ENCODE measurements around the gene SPAG6. TPM values are rescaled to one million over a fixed set of nuclear protein-coding genes. Genes with fewer than 3 reads are reported as not detected.

The SPAG6 gene
- total and polyA plus RNA-seq, 9 of the 15 experiments (the other 6 are each of a cell fraction or from before 2014, with no cell fraction given): 3.5 to 23.1 (median 11.8) TPM

DNA sequence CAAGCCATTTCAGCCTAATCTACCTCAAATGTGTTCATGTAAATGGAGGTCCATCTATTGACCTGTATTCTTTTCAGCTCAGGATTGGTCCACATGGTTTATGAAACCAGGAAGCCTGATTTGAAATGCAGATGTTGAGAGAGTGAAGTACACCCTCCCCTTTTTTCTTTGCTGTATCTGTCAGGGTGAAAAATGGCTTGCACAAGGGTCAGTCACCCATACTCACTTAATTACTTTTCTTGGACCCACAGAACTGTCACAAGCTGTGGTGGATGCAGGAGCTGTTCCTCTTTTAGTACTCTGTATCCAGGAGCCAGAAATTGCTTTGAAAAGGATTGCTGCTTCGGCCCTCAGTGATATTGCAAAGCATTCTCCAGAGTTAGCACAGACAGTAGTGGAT is 41.2 kb downstream of the SPAG6 start:
- peak; percentile 42 for ATAC-seq
- peaks cover 0 to 25% of the 10 kb centered on the region in 2 experiments; a peak in 2 of 5 replicates for H3K4me1 ChIP-seq (replicated peaks in 1 of 2; ENCODE audit: control insufficient read depth in 2 of 2, insufficient read depth in 2 of 2, low read length in 2 of 2)
- ChIA-PET CTCF (ENCODE audit: low intra/inter-chr PET ratio) (no interaction called here), POLR2A (interaction anchor here (1.2 kb wide), 1 partner anchor 30 kb away, joined by 3 read pairs; no protein-coding TSS in a partner anchor)
- in situ Hi-C loops (cut with MboI): no loop called here
- 33% methylated on average over 1 of the region's 1 CpG for WGBS (ENCODE audit: insufficient coverage, low coverage, missing lambda C conversion rate)
- no peaks in the 10 kb centered on the region for H3K27me3 ChIP-seq (ENCODE audit: control insufficient read depth in 2 of 2, insufficient read depth in 2 of 2, low read length in 2 of 2)
- no peak overlapping the region for H3K9ac ChIP-seq (ENCODE audit: insufficient read depth in 1 of 2, low read depth in 2 of 2, low read length in 2 of 2)
- peak overlapping the region; percentile 70 for H2AFZ ChIP-seq (ENCODE audit: low read depth, low read length)
- no peaks in the 10 kb centered on the region for H3K79me2 ChIP-seq (ENCODE audit: control insufficient read depth, insufficient read depth, low read length)
- H3K27ac ChIP-seq (ENCODE audit: extremely low read depth, low read depth, low read length): no peak overlapping the region
- BruUV-seq (replicated peaks): no TSS peak
- H3K4me3 ChIP-seq: no peak overlapping the region
- intact Hi-C loops (cut with micrococcal nuclease): no loop called here
- H3K36me3 ChIP-seq (ENCODE audit: control insufficient read depth, insufficient read depth, low read length): no peaks in the 10 kb centered on the region
- DNase-seq (ENCODE audit: extremely low read depth in 1 of 4, low spot score in 3 of 4): peak in 2 of 4 experiments; percentile 27 to 54
- peak; percentile 56 for FAIRE-seq
- no peaks in the 10 kb centered on the region for H3K9me1 ChIP-seq (ENCODE audit: control insufficient read depth, insufficient read depth, low read length)
- H3K9me3 ChIP-seq (replicated peaks; ENCODE audit: control insufficient read depth, insufficient read depth, low read depth, low read length): no peaks in the 10 kb centered on the region
- no peaks in the 10 kb centered on the region for H4K20me1 ChIP-seq (replicated peaks; ENCODE audit: control insufficient read depth, insufficient read depth, low read length)
- H3K4me2 ChIP-seq (ENCODE audit: insufficient read depth, low read length): no peak overlapping the region
- TF ChIP-seq MEIS2 (IDR thresholded peaks at IDR 0.05; ENCODE audit: partially characterized antibody) (peak; percentile 99), CEBPB (tag; IDR thresholded peaks at IDR 0.05) (peak; percentile 44; the same call in 1 of the 2 replicates), SOX6 (IDR thresholded peaks at IDR 0.05) (peak; percentile 45; the same call in 1 of the 2 replicates), MAZ (CRISPR knock-in tag; conservative IDR thresholded peaks at IDR 0.05 in 1 of 2, IDR thresholded peaks at IDR 0.05 in 1 of 2) (peak in 1 of 2 experiments; percentile 53; a peak in 2 of 4 replicates), ATF7 (IDR thresholded peaks at IDR 0.05) (0 out of 2 replicates have a peak, but pooled peaks have one; percentile 13), TEAD4 (IDR thresholded peaks at IDR 0.05; ENCODE audit: low read length) (peak; percentile 36; the same call in 1 of the 2 replicates), TEAD4 (CRISPR knock-in tag; IDR thresholded peaks at IDR 0.05; ENCODE audit: borderline replicate concordance) (no peak), MTA3 (IDR thresholded peaks at IDR 0.05; ENCODE audit: borderline replicate concordance) (no peak), ZNF644 (tag; IDR thresholded peaks at IDR 0.05; ENCODE audit: low read depth) (no peak), ZNF583 (CRISPR knock-in tag; IDR thresholded peaks at IDR 0.05) (no peak), NBN (IDR thresholded peaks at IDR 0.05; ENCODE audit: low read depth) (no peak)
- TF ChIP-seq, protein P1, sequence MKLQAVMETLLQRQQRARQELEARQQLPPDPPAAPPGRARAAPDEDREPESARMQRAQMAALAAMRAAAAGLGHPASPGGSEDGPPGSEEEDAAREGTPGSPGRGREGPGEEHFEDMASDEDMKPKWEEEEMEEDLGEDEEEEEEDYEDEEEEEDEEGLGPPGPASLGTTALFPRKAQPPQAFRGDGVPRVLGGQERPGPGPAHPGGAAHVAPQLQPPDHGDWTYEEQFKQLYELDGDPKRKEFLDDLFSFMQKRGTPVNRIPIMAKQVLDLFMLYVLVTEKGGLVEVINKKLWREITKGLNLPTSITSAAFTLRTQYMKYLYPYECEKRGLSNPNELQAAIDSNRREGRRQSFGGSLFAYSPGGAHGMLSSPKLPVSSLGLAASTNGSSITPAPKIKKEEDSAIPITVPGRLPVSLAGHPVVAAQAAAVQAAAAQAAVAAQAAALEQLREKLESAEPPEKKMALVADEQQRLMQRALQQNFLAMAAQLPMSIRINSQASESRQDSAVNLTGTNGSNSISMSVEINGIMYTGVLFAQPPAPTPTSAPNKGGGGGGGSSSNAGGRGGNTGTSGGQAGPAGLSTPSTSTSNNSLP (IDR thresholded peaks at IDR 0.05; ENCODE audit: borderline replicate concordance, low read depth, low read length): 0 out of 2 replicates have a peak, but pooled peaks have one; percentile 6
- TF ChIP-seq, protein P2, sequence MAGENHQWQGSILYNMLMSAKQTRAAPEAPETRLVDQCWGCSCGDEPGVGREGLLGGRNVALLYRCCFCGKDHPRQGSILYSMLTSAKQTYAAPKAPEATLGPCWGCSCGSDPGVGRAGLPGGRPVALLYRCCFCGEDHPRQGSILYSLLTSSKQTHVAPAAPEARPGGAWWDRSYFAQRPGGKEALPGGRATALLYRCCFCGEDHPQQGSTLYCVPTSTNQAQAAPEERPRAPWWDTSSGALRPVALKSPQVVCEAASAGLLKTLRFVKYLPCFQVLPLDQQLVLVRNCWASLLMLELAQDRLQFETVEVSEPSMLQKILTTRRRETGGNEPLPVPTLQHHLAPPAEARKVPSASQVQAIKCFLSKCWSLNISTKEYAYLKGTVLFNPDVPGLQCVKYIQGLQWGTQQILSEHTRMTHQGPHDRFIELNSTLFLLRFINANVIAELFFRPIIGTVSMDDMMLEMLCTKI (IDR thresholded peaks at IDR 0.05; ENCODE audit: partially characterized antibody): no peak
- TF ChIP-seq, protein P3, sequence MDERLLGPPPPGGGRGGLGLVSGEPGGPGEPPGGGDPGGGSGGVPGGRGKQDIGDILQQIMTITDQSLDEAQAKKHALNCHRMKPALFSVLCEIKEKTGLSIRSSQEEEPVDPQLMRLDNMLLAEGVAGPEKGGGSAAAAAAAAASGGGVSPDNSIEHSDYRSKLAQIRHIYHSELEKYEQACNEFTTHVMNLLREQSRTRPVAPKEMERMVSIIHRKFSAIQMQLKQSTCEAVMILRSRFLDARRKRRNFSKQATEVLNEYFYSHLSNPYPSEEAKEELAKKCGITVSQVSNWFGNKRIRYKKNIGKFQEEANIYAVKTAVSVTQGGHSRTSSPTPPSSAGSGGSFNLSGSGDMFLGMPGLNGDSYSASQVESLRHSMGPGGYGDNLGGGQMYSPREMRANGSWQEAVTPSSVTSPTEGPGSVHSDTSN (CRISPR knock-in tag; IDR thresholded peaks at IDR 0.05; ENCODE audit: low read depth): peak; percentile 66
- TF ChIP-seq, protein P3 (tag; conservative IDR thresholded peaks at IDR 0.05; ENCODE audit: low read depth): peak; percentile 97
- TF ChIP-seq, protein P4, sequence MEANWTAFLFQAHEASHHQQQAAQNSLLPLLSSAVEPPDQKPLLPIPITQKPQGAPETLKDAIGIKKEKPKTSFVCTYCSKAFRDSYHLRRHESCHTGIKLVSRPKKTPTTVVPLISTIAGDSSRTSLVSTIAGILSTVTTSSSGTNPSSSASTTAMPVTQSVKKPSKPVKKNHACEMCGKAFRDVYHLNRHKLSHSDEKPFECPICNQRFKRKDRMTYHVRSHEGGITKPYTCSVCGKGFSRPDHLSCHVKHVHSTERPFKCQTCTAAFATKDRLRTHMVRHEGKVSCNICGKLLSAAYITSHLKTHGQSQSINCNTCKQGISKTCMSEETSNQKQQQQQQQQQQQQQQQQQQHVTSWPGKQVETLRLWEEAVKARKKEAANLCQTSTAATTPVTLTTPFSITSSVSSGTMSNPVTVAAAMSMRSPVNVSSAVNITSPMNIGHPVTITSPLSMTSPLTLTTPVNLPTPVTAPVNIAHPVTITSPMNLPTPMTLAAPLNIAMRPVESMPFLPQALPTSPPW (CRISPR knock-in tag; IDR thresholded peaks at IDR 0.05): peak; percentile 61
